ENCODE measurements around the gene ZNF750.

The ZNF750 gene

DNA sequence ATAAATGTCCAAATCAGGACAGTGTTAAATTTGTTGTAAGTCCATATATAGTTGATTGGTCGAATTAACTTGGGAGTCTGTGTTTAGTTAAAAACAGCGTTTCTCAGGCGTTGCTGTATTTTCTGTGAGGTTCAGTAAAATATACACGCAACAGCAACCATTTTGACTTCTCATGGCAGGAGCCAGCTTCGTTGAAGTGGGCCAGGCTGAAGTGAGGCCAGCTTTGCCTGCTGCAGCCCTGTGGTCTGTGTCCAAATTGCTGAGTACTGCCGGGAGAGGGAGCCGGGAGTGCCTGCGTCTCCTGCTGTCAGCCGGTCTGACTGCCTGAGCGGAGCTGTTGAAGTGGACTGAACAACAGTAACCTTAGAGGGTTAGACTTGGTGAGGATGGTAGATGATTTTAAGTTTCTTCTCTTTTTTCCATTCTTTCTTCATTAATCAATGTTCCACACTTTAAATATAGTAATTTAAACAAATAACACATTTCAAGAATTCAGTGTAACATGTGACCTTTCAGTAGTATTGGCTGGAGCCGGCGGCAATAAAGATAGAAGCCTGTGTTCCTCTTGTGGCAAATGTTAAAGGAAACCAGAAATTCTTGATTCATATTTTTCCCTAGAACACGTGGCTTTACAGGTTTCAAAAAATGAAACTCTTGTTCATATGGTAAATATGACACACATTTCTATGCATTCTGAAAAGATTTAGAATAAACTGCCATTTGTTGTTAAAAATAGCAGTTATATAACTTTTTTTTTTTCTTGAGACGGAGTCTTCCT, 37.0 kb upstream of the ZNF750 start:
- H3K4me3 ChIP-seq: no peak overlapping the region
- TF ChIP-seq Cebpa-rat (IDR thresholded peaks at IDR 0.05): no peak
- H3K36me3 ChIP-seq: peaks cover 0 to 22% (median 5%) of the 10 kb centered on the region in 11 experiments; a peak in 8 of 22 replicates
- H3K4me2 ChIP-seq: peak overlapping the region; percentile 91 to 100 (median 98)
- peak overlapping the region in 9 of 11 experiments; percentile 16 to 78 (median 52); a peak in 15 of 22 replicates for H3K27ac ChIP-seq
- H3K9ac ChIP-seq: peak overlapping the region in 9 of 11 experiments; percentile 8 to 53 (median 23); a peak in 11 of 22 replicates
- H3K9me3 ChIP-seq (replicated peaks in 1 of 11): no peaks in the 10 kb centered on the region
- peaks cover 0 to 31% (median 13%) of the 10 kb centered on the region in 11 experiments; a peak in 12 of 22 replicates for H3K27me3 ChIP-seq
- peaks cover 87 to 100% (median 100%) of the 10 kb centered on the region in 10 experiments for H3K4me1 ChIP-seq
- peaks cover 2 to 100% (median 32%) of the 10 kb centered on the region in 11 experiments; a peak in 18 of 22 replicates for H4K20me1 ChIP-seq

DNA sequence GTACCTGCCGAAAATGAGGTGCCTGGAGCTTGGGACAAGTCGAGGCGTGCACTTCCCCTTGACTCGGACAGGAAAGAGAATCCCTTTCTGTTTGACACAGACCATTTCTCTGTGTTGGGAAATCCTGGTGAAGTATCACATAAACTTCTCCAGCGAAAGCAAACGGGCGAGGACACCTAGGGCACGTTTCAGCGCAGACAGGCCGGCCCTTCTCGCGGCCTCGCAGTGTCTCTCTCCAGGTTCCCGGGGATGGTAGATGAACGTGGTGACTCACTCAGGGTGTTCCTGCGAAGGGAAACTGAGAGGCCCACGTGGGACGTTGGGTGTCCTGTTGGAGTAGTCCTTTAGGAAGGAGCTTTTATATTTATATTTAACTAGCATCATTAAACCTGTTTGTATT, 36.3 kb upstream of the ZNF750 start:
- H3K4me3 ChIP-seq: no peak overlapping the region
- peak overlapping the region in 8 of 11 experiments; percentile 16 to 78 (median 56); a peak in 12 of 22 replicates for H3K27ac ChIP-seq
- TF ChIP-seq Cebpa-rat (IDR thresholded peaks at IDR 0.05): 0 out of 22 replicates have a peak, but pooled peaks of 1 of the 11 experiments have one; percentile 21
- peaks cover 0 to 37% (median 13%) of the 10 kb centered on the region in 11 experiments; a peak in 12 of 22 replicates for H3K27me3 ChIP-seq
- peaks cover 8 to 100% (median 38%) of the 10 kb centered on the region in 11 experiments; a peak in 19 of 22 replicates for H4K20me1 ChIP-seq
- H3K9ac ChIP-seq: peak overlapping the region in 7 of 11 experiments; percentile 6 to 53 (median 23); a peak in 10 of 22 replicates
- peak overlapping the region; percentile 91 to 100 (median 98) for H3K4me2 ChIP-seq
- peaks cover 0 to 25% (median 6%) of the 10 kb centered on the region in 11 experiments; a peak in 8 of 22 replicates for H3K36me3 ChIP-seq
- no peaks in the 10 kb centered on the region for H3K9me3 ChIP-seq (replicated peaks in 1 of 11)
- peaks cover 87 to 100% (median 100%) of the 10 kb centered on the region in 10 experiments for H3K4me1 ChIP-seq

DNA sequence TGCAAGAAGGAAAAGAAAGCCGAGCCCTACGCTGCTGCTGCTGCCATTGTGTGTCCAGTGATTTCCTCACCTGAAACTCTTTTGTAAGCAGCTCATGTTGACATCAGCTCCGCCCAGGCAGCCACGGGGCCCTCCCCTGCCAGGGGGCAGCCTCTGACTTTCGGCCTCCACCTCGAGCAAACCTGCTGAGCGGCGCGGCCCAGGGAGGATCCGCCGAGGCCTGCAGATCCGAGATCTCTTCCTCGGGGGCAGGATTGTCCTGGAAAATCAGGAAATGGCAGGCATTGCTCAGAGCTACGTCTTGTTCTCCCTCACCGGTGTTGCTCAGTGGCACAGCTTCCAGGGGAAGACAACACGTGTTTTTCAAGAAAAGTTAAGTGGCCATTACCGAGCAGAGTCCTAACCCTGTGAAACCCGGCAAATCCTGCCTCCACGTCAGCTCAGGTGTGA, 35.6 kb upstream of the ZNF750 start:
- H3K27me3 ChIP-seq: peaks cover 0 to 45% (median 13%) of the 10 kb centered on the region in 11 experiments; a peak in 12 of 22 replicates
- no peaks in the 10 kb centered on the region for H3K9me3 ChIP-seq (replicated peaks in 1 of 11)
- H3K9ac ChIP-seq: peak overlapping the region in 3 of 11 experiments; percentile 4 to 21 (median 10); a peak in 3 of 22 replicates
- H4K20me1 ChIP-seq: peaks cover 16 to 100% (median 46%) of the 10 kb centered on the region in 11 experiments; a peak in 19 of 22 replicates
- peak overlapping the region in 10 of 11 experiments; percentile 91 to 100 (median 98); a peak in 21 of 22 replicates for H3K4me2 ChIP-seq
- no peak for TF ChIP-seq Cebpa-rat (IDR thresholded peaks at IDR 0.05)
- H3K4me1 ChIP-seq: peaks cover 87 to 100% (median 100%) of the 10 kb centered on the region in 10 experiments
- no peak overlapping the region for H3K4me3 ChIP-seq
- peaks cover 2 to 28% (median 8%) of the 10 kb centered on the region in 11 experiments; a peak in 16 of 22 replicates for H3K36me3 ChIP-seq
- peak overlapping the region in 2 of 11 experiments; percentile 4 to 59; a peak in 1 of 22 replicates for H3K27ac ChIP-seq

DNA sequence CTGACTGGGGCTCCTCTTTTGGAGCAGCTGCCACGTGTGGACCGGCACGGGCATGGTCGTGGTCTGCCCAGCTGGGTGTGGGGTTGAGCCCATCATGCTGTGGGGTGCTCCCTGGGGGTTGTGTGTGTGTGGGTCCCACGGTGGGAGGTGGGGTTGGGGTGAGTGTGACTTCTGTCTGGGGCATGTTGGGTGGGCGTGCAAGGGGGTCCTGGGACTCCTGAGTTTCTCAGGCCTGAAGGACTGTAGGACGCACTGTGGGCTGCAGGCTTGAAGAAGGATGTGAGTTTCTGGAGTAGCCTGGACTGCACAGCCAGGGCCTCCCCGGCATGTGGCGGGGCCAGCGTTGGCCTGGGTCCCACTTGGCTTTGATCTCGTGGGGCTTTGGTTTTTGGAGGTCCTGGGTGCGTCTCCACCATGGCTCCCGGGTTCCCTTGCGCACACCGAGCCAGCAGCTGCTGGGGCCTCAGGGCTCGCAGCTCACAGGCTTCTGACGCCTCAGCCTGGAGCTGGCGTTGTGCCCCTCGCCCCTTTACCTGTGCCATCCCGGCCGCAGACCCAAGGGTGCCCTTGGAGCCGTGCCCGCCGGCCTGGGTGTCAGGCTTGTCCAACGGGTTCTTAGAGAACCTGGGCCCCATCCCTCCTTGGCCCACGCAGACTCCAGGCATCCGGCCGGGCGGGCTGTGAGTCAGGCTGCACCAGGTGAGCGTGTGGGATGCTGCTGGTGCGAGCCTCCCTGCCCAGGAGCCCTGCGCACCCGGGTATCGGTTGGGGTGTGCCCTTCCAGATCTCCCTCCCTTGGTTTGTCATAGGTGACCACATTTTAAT, 34.4 kb upstream of the ZNF750 start:
- H3K27ac ChIP-seq: peak overlapping the region in 7 of 11 experiments; percentile 3 to 90 (median 85); a peak in 8 of 22 replicates
- peak overlapping the region in 4 of 11 experiments; percentile 75 to 79 (median 77); a peak in 5 of 22 replicates for H3K9ac ChIP-seq
- peaks cover 28 to 100% (median 53%) of the 10 kb centered on the region in 11 experiments; a peak in 20 of 22 replicates for H4K20me1 ChIP-seq
- peaks cover under 1 to 57% (median 17%) of the 10 kb centered on the region in 11 experiments; a peak in 15 of 22 replicates for H3K27me3 ChIP-seq
- peaks cover 87 to 100% (median 100%) of the 10 kb centered on the region in 10 experiments for H3K4me1 ChIP-seq
- H3K4me2 ChIP-seq: peak overlapping the region; percentile 3 to 100 (median 98); a peak in 19 of 22 replicates
- H3K36me3 ChIP-seq: peaks cover 6 to 31% (median 12%) of the 10 kb centered on the region in 11 experiments; a peak in 18 of 22 replicates
- no peak for TF ChIP-seq Cebpa-rat (IDR thresholded peaks at IDR 0.05)
- no peaks in the 10 kb centered on the region for H3K9me3 ChIP-seq (replicated peaks in 1 of 11)
- no peak overlapping the region for H3K4me3 ChIP-seq

DNA sequence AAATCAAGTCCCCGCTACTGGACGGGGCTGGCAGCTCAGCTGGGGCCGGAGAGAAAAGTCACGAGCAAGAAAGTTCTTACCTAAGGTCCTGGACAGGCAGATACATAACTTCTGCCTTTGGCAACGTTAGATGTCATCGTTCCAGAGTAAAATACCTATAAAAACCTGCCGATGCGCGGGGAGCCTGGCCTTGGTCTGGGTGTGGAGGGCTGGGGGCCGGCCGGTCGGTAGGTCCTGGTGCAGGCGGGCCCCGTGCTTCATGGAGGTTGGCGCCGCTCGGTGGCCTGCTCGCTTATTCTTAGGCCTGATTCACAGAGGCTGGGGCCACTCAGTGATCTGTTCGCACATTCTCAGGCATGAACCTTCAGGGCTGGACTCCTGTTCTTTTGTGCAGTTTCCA, 33.7 kb upstream of the ZNF750 start:
- H3K4me3 ChIP-seq: no peak overlapping the region
- H3K27ac ChIP-seq: peak overlapping the region in 7 of 11 experiments; percentile 72 to 90 (median 85); a peak in 10 of 22 replicates

DNA sequence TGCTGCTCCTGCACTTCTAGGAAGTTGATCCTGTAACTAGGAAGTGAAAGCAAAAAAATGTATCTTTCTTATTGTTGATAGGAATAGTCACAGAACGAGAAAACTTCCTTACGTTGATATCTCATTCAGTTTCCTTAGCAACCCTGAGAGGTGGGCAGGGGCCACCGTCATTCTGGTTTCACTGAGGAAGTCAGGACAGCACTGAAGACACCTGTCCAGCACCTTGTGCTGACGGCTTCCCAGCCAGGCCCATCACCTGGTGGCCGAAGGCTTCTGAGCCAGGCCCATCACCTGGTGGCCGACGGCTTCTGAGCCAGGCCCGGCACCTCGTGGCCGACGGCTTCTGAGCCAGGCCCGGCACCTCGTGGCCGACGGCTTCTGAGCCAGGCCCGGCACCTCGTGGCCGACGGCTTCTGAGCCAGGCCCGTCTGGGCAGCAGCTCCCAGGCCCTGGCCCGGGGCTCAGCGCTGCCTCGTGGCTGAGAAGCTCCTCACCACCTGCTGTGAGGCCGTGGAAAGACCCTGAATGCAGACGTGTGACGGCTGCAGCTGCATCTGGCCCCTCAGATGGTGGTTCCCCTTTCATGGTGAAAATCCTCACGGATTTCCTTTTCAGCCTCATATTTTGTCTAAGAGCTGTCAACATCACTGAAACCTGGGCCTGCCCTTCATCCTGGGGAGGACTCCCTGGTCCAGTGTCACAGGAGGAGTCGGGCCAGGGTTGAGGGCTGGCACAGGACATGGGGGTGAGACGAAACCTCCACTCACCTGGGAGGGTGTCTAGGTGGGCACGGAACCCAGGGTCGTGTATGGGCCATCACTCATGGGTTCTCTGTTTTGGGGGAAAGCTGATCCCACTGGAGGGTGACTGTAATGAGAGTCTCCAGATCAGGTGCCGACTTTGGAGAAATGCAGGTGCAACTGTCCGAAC, 33.0 kb upstream of the ZNF750 start:
- Histone ChIP-seq H3K36me3 (peaks cover 5 to 31% (median 12%) of the 10 kb centered on the region in 11 experiments; a peak in 18 of 22 replicates), H3K4me3 (peak overlapping the region in 1 of 10 experiments; percentile 0; a peak in 2 of 20 replicates), H3K9ac (peak overlapping the region in 9 of 11 experiments; percentile 3 to 79 (median 66); a peak in 15 of 22 replicates), H4K20me1 (peaks cover 39 to 100% (median 67%) of the 10 kb centered on the region in 11 experiments; a peak in 21 of 22 replicates), H3K27me3 (peaks cover 11 to 70% (median 27%) of the 10 kb centered on the region in 11 experiments; a peak in 20 of 22 replicates), H3K4me1 (peaks cover 87 to 100% (median 100%) of the 10 kb centered on the region in 10 experiments), H3K9me3 (replicated peaks in 1 of 11) (no peaks in the 10 kb centered on the region), H3K27ac (peak overlapping the region in 9 of 11 experiments; percentile 55 to 90 (median 76); a peak in 18 of 22 replicates), H3K4me2 (peak overlapping the region; percentile 76 to 100 (median 98))
- TF ChIP-seq Cebpa-rat (IDR thresholded peaks at IDR 0.05): no peak

More for the DNA sequence above, 33.7 kb upstream of the ZNF750 start:
- Histone ChIP-seq H4K20me1 (peaks cover 32 to 100% (median 60%) of the 10 kb centered on the region in 11 experiments; a peak in 20 of 22 replicates), H3K9me3 (replicated peaks in 1 of 11) (no peaks in the 10 kb centered on the region), H3K36me3 (peaks cover 5 to 31% (median 12%) of the 10 kb centered on the region in 11 experiments; a peak in 18 of 22 replicates), H3K4me1 (peaks cover 87 to 100% (median 100%) of the 10 kb centered on the region in 10 experiments), H3K9ac (peak overlapping the region in 5 of 11 experiments; percentile 61 to 79 (median 76); a peak in 7 of 22 replicates), H3K4me2 (peak overlapping the region; percentile 76 to 100 (median 98)), H3K27me3 (peaks cover 8 to 64% (median 24%) of the 10 kb centered on the region in 11 experiments; a peak in 18 of 22 replicates)
- no peak for TF ChIP-seq Cebpa-rat (IDR thresholded peaks at IDR 0.05)

Measured in BLaER1 treated with 17β-estradiol and CSF1 and Interleukin-3, amounts not matched to agents 10 nM and 100 nM (cell line).